NCI-H1092 treated with DMSO at 0.1 percent for 48 hours (cell line): ENCODE results near the gene TRMT10C.
"Not testable (repeated sequence)": the region's sequence is repeated elsewhere in the genome, so short reads cannot be mapped to it uniquely, and the experiment has no call there.

Experiments used
- DNase-seq: peaks from one replicate; lab custom pipeline; 2025; lab: John Stamatoyannopoulos, UW

Gene TRMT10C

DNA sequence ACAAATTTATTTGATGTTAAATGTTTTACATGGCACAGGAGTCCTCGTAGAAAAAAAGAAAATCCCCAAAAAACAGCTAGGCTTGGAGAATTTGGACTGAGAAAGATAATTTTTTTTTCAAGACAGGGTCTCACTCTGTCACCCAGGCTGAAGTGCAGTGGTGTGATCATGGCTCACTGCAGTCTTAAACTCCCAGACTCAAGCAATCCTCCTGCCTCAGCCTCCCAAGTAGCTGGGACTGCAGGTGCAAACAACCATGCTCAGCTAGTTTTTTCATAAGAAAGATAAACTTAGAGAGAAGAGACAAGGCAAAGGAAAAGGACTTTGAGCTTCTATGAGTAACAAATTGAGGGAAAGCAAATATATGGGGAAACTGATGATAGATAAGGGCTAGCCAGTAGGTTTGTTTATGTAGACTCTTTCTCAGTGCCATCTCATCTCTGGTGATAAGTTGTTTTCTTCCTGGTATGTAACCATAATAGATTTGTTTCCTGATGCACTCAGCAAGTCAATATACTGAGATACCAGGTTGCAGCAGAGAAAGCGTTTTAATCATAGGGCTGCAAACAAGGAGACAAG is 13.1 kb upstream of the TRMT10C start:
- no peak for DNase-seq

DNA sequence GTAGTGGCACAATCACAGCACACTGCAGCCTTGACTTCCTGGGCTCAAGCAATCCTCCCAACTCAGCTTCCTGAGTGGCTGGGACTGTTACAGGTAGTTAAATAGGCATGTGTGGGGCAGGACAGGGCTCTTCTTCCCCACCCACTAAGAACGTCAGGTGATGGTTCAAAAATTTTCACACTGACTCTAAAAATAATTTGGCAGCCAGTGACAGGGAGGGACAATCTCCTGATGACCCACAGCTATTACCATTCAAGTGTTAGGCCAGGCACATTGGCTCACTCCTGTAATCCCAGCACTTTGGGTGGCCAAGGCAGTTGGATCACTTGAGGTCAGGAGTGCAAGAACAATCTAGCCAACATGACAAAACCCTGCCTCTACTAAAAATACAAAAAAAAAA is 12.2 kb upstream of the TRMT10C start:
- no peak for DNase-seq

DNA sequence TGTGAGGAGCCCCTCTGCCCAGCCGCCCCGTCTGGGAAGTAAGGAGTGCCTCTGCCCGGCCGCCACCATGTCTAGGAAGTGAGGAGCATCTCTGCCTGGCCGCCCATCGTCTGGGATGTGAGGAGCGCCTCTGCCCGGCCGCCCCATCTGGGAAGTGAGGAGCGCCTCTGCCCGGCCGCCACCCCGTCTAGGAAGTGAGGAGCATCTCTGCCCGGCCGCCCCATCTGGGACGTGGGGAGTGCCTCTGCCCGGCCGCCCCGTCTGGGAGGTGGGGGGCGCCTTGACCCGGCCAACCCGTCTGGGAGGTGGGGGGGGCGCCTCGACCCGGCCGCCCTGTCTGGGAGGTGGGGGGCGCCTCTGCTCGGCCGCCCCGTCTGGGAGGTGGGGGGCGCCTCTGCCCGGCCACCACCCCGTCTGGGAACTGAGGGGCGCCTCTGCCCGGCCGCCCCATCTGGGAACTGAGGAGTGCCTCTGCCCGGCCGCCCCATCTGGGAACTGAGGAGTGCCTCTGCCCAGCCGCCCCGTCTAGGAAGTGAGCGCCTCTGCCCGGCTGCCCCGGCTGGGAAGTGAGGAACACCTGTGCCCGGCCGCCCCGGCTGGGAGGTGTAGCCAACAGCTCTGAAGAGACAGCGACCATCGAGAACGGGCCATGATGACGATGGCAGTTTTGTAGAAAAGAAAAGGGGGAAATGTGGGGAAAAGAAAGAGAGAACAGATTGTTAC is 10.1 kb upstream of the TRMT10C start:
- not testable (repeated sequence) for DNase-seq

DNA sequence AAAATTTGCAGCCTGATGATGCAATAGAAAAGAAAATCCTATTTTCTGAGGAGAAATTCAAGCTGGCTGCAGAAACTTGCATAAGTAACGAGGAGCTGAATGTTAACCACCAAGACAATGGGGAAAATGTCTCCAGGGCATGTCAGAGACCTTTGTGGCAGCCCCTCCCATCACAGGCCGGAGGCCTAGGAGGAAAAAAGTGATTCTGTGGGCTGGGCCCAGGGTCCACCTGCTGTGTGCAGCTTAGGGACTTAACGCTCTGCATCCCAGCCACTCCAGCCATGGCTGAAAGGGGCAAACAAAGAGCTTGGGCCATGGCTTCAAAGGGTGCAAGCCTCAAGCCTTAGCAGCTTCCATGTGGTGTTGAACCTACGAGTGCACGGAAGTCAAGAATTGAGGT is 8.3 kb upstream of the TRMT10C start:
- DNase-seq, result not testable (repeated sequence)

DNA sequence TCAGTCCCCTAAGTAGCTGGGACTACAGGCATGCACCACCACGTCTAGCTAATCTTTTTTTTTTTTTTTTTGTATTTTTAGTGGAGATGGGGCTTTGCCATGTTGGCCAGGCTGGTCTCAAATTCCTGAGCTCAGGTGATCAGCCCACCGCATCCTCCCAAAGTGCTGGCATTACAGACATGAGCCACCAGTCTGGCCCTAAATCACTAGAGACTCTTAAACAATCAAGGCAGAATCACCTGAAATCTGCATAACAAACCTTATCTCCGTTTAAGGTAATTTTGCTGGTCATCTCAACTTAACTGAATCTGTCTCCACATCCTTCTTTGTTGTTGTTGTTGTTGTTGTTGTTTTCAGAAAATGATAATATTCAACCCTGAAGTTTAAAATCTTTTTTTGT is 5.6 kb upstream of the TRMT10C start:
- DNase-seq, result no peak

DNA sequence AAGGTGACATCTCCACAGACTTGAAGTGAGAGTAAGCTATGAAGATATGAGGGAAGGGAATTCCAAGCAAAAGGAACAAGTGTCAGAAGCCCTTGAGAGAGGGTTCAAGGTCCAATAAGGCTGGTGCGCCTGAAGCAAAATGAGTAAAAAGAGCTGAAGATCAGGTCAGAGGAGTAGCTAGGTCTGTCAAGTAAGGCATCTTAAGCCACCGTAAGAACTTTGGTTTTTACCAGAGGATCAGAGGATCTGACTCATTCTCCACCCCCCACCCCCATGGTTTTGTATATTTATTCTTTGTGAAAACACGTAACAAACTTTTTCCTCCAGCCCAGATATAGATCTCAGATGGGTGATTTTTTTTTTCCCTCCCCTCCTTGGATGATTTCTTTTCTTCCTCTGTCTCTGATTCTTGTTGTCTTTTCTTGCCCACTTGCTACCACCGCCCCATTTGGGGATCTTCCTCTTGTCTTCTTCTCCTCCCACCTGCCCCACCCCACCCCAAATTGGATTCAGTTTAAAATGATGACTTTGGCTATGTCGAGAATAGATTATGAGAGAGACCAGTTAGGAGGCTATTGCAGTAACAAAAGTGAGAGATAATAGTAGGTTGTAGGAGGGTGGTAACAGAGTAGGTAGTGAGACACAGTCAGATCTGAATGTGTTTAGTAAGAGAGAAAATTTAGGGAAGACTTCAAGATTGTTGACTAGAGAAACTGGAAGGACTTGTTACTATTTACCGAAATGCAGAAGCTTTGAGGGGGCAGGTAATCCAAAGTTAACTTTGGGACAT is 6.1 kb downstream of the TRMT10C start:
- no peak for DNase-seq

DNA sequence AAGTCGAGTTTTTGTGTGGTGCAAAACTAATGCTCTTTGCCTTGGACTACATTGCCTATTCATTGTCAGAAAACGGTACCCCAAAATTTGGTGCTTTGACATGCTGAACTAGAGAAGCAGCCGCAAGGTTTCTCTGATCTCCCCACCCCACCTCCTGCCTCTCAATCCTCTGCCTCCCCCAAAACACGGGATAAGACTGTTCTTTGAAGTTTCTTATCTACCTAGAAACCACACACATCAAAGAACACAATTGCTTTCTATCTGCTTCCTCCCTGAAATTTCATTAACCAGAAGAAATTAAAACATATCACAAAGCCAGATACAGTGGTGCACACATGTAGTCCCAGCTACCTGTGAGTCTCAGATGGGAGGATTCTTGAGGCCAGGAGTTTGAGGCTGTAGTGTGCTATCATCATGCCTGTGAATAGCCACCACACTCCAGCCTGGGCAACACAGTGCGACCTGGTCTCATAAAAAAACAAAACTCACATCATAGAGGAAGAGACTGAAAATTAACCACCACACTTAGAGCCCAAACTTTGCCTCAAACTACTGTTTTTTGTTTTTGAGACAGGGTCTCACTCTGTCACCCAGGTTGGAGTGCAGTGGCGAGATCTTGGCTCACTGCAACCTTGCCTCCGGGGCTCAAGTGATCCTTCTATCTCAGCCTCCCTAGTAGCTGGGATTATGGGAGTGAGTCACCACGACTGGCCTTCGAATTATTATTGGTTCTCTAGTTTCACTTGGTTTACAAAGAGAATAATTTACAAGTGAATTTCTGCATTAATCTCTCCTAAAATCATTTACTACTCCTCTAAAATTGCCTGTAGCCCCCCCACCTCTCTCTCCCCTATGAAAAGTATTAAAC is 9.6 kb downstream of the TRMT10C start:
- no peak for DNase-seq

DNA sequence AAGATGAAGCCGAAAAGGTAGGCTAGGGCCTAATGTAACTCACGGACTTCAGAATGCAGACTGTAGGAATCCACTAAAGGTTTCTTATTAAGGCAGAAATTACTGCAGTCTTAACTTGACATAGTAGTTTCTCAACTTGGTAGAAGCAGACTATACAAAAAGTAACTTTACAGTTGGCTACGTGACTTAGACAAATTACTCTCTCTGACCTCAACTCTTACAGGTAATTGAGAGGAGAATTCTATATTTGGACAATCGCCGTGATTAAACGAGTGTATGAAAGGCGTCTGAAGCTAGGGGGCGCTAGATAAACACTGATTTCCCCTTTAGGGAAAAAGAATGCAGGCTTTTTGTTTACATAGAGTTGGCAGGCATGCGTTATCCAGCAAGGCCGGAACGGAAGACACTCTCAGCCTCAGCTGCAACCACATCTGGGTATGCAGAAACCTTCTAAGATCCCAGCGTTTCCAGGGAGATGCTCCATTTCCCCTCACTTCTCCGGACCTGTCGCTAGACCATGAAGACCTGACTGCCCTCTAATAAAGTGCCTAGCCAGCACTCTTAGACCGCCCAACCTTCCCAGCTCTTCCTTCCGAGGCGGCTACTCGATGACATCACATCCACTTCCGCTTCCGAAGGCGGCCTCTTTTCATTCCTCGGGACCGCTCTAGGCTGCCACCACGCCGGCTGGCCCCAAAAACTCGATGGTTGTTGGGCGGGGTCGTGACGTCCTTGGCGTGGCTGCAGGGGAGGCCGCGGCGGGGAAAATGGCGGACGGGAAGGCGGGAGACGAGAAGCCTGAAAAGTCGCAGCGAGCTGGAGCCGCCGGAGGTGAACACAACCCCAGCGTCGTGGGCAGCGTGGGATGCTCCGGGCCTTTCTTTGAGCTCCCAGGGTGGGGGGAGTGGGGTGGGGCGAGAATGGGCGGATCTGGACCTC is 12.1 kb downstream of the TRMT10C start, which contains the start of gene PCNP:
Gene PCNP, plus strand, starts transcription at position 732 of the 939 bp plus-strand sequence. Its CDS starts 36 bp downstream, at position 768.
- peak; percentile 99 for DNase-seq

DNA sequence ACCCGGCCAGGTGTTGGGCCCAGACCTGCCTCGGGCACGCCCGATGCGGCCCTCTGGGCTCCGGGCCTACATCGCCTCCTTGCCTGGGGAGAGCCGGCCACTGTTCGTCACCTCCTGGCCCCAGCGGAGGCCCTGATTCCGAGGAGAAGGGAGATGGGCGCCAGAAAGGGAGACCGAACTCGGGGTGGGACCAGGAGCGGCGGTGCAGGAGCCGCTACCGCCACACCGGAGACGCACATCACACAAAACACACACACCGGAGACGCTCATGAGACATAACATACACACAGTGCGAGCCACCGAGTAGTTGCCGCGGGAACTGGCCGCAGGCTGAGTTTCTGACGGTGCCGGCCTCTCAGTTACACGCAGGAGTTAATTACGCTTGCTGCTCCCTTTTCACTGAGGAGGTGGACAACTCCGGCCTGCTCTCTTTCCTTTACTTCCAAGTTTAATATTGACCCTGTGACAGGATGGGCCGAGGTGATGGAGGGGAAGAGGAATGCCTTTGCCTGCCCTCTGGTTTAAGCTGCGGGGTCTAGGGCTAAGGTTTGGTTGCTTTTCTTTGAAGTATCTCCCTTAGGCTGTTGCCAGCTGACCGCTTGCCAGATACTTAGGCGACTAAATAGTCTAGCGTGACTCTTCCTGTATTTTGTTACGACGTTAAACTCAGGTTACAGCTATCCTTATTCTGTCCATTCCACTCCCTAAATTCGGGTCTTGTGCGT is 12.9 kb downstream of the TRMT10C start:
- peak; percentile 66 for DNase-seq

DNA sequence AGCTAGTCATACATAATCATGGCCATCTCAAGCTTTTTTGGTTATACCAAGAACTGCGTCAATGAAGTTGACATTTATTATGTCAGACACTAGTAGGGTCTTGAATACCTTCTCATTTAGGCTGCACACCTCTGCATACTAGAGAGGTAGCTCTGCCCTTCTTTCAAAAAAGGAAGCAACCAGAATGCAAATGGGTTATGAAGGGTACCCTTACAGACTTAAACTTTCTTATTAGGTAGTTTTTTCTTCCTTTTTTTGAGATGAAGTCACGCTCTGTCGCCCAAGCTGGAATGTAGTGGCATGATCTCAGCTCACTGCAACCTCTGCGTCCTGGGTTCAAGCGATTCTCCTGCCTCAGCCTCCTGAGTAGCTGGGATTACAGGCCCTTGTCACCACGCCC is 15.6 kb downstream of the TRMT10C start:
- DNase-seq, result no peak

DNA sequence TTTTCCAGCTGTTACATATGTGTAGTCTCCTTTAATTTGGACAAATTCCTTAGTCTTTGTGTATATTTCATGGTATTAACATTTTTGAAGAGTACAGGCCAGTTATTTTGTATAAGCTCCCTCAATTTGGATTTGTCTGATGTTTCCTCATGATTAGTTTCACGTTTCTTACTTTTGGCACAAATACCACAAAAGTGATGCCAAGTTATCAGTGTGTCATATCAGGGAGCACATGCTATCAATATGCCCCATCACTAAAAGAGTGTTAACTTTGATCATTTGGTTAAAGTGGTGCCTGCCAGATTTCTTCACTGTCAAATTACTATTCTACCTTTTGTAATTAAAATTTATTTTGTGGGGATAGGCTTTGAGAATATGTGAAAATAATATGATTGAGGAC is 26.9 kb downstream of the TRMT10C start:
- DNase-seq, result no peak

DNA sequence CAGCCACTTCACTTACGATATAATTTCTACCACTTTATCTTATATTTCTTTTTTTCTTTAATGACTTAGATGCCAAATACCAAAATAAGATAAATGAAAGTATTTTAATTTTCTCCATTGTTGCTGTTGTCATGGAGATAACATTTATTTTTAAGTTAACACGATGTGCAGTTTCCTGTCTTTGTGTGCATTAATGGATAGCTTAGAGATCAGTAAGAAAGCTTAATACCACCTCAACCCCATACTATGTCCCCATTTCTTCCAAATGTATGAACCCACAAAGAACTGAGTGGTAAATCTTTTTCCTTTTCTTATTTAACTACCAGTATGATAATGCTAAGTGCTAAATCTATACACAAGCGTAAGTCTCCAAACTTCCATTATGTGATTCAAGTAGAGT is 29.4 kb downstream of the TRMT10C start:
- no peak for DNase-seq

DNA sequence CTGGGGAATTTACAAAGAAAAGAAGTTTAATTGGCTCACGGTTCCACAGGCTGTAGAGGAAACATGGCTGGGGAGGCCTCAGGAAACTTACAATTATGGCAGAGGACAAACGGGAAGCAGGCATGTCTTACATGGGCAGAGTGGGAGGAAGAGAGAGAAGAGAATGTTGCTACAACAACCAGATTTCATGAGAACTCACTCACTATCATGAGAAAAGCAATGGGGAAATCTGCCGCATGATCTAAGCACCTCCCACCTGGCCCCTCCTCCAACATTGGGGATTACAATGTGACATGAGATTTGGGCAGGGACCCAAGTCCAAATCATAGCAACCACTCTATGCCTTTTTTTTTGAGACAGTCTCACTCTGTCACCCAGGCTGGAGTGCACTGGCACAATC is 41.1 kb downstream of the TRMT10C start:
- no peak for DNase-seq

DNA sequence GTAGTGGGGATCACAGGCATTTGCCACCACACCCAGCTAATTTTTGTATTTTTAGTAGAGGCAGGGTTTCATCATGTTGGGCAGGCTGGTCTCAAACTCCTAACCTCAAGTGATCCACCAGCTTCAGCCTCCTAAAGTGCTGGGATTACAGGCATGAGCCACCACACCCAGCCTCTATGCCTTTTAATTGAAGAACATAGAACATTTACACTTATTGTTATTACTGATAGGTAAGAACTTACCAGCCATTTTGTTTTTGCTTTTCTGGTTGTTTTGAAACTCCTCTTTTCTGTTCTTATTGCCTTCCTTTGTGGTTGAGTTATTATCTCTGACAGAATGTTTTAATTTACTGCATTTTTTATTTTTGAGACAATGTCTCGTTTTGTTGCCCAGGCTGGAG is 41.5 kb downstream of the TRMT10C start:
- no peak for DNase-seq

DNA sequence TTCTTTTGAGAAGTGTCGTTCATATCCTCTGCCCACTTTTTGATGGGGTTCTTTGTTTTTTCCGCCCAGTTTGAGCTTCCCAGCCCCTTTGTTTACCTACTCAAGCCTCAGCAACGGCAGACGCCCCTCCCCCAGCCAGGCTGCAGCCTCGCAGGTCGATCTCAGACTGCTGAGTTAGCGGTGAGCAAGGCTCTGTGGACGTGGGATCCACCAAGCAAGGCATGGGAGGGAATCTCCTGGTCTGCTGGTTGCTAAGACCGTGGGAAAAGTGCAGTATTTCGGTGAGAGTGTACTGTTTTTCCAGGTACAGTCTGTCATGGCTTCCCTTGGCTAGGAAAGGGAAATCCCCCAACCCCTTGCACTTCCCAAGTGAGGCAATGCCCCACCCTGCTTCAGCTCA is 43.7 kb downstream of the TRMT10C start:
- DNase-seq, result not testable (repeated sequence)

DNA sequence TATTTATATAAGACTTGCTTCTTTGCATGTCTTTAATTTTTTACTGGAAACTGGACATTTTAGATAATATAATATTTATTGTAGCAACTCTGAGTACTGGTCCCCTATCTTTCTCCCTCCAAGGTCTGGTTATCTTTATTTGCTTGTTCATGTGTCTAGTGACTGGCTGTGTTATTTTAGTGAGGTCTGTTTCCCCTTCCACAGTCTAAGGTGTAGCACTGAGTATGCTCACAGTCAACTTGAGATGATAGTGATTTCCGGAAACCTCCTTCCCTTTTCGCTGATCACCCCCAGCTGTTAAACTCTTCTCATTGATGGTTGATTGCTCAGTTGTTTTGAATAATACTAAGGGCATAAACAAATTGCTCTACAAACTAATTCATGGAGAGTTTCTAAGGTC is 49.4 kb downstream of the TRMT10C start:
- DNase-seq, result no peak

DNA sequence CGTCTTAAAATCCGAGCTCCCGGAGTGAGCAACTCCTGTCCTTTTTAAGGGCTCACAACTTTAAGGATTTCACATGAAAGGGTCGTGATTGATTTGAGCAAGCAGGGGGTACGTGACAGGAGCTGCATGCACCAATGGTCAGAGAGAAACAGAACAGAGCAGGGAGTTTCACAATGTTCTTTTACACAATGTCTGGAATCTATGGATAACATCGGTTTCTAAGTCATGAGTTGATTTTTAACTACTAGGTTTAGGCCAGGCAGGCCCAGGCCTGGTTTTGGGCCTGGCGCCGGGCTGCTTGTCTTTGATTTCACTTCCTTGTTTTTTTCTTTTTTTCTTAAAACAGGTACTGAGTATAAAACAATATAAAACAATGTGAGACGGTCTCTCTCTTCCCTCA is 51.3 kb downstream of the TRMT10C start:
- not testable (repeated sequence) for DNase-seq

DNA sequence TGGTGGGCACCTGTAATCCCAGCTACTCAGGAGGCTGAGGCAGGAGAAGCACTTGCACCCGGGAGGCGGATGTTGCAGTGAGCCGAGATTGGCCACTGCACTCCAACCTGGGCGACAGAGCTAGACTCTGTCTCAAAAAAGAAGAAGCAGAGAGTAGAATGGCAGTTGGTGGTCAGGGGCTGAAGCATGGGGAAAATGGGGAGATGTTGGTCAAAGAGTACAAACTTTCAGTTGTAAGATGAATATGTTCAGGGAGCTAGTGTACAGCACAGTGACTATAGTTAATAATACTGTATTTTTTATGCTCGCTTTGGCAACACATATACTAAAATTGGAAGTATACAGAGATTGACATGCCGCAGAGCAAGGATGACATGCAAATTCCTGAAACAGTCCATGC is 53.9 kb downstream of the TRMT10C start:
- DNase-seq, result no peak
